IMR-90 (cell line): Measurements from ENCODE around the gene HSPB7. TPM values are rescaled to one million over a fixed set of nuclear protein-coding genes. Genes with fewer than 3 reads are reported as not detected.

Experiments
- ATAC-seq: fragments of 200-7000 bp; cut with Tn5 transposase; 2 replicates; pipeline ENCODE4 v1.9.1; 2020; ENCODE audit warnings: low read depth, mild to moderate bottlenecking, moderate library complexity
- BruUV-seq: library from RNA; stranded (reverse); fragments of 400-500 nt; replicated peaks from 2 replicates; lab custom pipeline; 2021; lab: Mats Ljungman, UMichigan
- CTCF ChIA-PET: fragments of 300-600 bp; formaldehyde crosslinking; extraction: SDS; loops from one replicate; lab custom pipeline; 2021; ENCODE audit warnings: antibody characterized with exemption; lab: Yijun Ruan, JAX
- POLR2A ChIA-PET: fragments of 300-600 bp; sonication (Branson Sonifier 250); formaldehyde crosslinking; loops from one replicate; lab custom pipeline; 2022; ENCODE audit warnings: antibody characterized with exemption; ENCODE audit not compliant: unreplicated experiment; lab: Charles Lee
- DNase-seq: peaks from one replicate; pipeline ENCODE4 v3.0.0; 2013
- H2AFZ ChIP-seq: replicated peaks from 2 replicates; pipeline ENCODE3; 2013; ENCODE audit warnings: low read length, mild to moderate bottlenecking; ENCODE audit not compliant: poor library complexity
- H2AK5ac ChIP-seq: 2 replicates; pipeline ENCODE4 v1.6.1; 2013; ENCODE audit warnings: low read depth, low read length, inconsistent platforms
- H2AK9ac ChIP-seq: replicated peaks from 2 replicates; pipeline ENCODE3; 2013; ENCODE audit warnings: mild to moderate bottlenecking, low read depth, low read length, moderate library complexity; ENCODE audit not compliant: poor library complexity
- H2BK120ac ChIP-seq: 2 replicates; pipeline ENCODE4 v1.6.1; 2013; ENCODE audit warnings: low read depth, low read length, inconsistent platforms
- H2BK15ac ChIP-seq: 3 replicates; pipeline ENCODE4 v1.6.1; 2013; ENCODE audit warnings: low read depth, low read length, inconsistent platforms
- H2BK20ac ChIP-seq: 2 replicates; pipeline ENCODE4 v1.6.1; 2013; ENCODE audit warnings: low read depth, mild to moderate bottlenecking, inconsistent platforms, low read length, moderate library complexity
- H2BK5ac ChIP-seq: 2 replicates; pipeline ENCODE4 v1.6.1; 2013; ENCODE audit warnings: mild to moderate bottlenecking, low read depth, low read length, inconsistent platforms; ENCODE audit not compliant: poor library complexity, severe bottlenecking
- H3K14ac ChIP-seq: replicated peaks from 2 replicates; pipeline ENCODE4 v1.6.1; 2013; ENCODE audit warnings: low read depth, low read length, inconsistent platforms
- H3K18ac ChIP-seq: 2 replicates; pipeline ENCODE4 v1.6.1; 2013; ENCODE audit warnings: low read depth, low read length, control low read depth
- H3K23ac ChIP-seq: 2 replicates; pipeline ENCODE4 v1.6.1; 2013; ENCODE audit warnings: low read depth, low read length, inconsistent platforms
- H3K27ac ChIP-seq: 2 replicates; pipeline ENCODE4 v1.5.1; 2013; ENCODE audit warnings: mild to moderate bottlenecking, control low read depth, low read length; ENCODE audit not compliant: insufficient read depth
- H3K27me3 ChIP-seq: 2 replicates; pipeline ENCODE4 v1.6.1; 2013; ENCODE audit warnings: low read length; ENCODE audit not compliant: control insufficient read depth, insufficient read depth
- H3K36me3 ChIP-seq: 2 replicates; pipeline ENCODE4 v1.6.1; 2013; ENCODE audit warnings: low read length, mixed read lengths; ENCODE audit not compliant: control insufficient read depth, insufficient read depth
- H3K4ac ChIP-seq: 2 replicates; pipeline ENCODE4 v1.6.1; 2013; ENCODE audit warnings: low read depth, low read length, inconsistent platforms
- H3K4me1 ChIP-seq: 2 replicates; pipeline ENCODE4 v1.6.1; 2013; ENCODE audit warnings: low read length, mixed read lengths; ENCODE audit not compliant: control insufficient read depth, insufficient read depth
- H3K4me2 ChIP-seq: 2 replicates; pipeline ENCODE4 v1.6.1; 2013; ENCODE audit warnings: low read depth, mild to moderate bottlenecking, control low read depth, low read length, moderate library complexity
- H3K4me3 ChIP-seq: 2 replicates; pipeline ENCODE4 v1.5.1; 2013; ENCODE audit warnings: low read depth, mild to moderate bottlenecking, control low read depth, low read length, moderate library complexity; ENCODE audit not compliant: insufficient read depth
- H3K56ac ChIP-seq: 2 replicates; pipeline ENCODE4 v1.6.1; 2013; ENCODE audit warnings: low read length, inconsistent platforms; ENCODE audit not compliant: insufficient read depth; ENCODE audit errors: extremely low read depth
- H3K79me1 ChIP-seq, 2 experiments: 2 replicates each; pipeline ENCODE4 v1.6.1; 2013; ENCODE audit warnings: low read length in 2 of 2, inconsistent platforms in 1 of 2, low read depth in 1 of 2
- H3K9ac ChIP-seq: 2 replicates; pipeline ENCODE4 v1.6.1; 2013; ENCODE audit warnings: low read depth, low read length, control low read depth
- H3K9me1 ChIP-seq: 2 replicates; pipeline ENCODE4 v1.6.1; 2013; ENCODE audit warnings: low read length, inconsistent platforms; ENCODE audit not compliant: insufficient read depth
- H3K9me3 ChIP-seq: 2 replicates; pipeline ENCODE4 v1.6.1; 2013; ENCODE audit warnings: low read length; ENCODE audit not compliant: control insufficient read depth, insufficient read depth
- H4K20me1 ChIP-seq: 2 replicates; pipeline ENCODE4 v1.6.1; 2013; ENCODE audit warnings: low read length, inconsistent platforms; ENCODE audit not compliant: insufficient read depth
- H4K5ac ChIP-seq: 2 replicates; pipeline ENCODE4 v1.6.1; 2013; ENCODE audit warnings: mild to moderate bottlenecking, low read depth, low read length, control low read depth
- H4K8ac ChIP-seq, 2 experiments: 2 replicates each; pipeline ENCODE4 v1.6.1; 2013; ENCODE audit warnings: low read depth in 2 of 2, low read length in 2 of 2, control low read depth in 1 of 2, inconsistent platforms in 1 of 2
- H4K91ac ChIP-seq: 2 replicates; pipeline ENCODE4 v1.6.1; 2013; ENCODE audit warnings: low read depth, low read length, inconsistent platforms; ENCODE audit not compliant: insufficient read depth
- CEBPB ChIP-seq: IDR thresholded peaks from 2 replicates; pipeline ENCODE4 v1.6.1; 2012; ENCODE audit warnings: low read depth, low read length, improper control_type of control experiment
- FOS ChIP-seq: fragments of 150-350 bp; IDR thresholded peaks from 2 replicates; pipeline ENCODE4 v1.6.1; 2016; ENCODE audit warnings: low read depth, low read length
- MAFK ChIP-seq: IDR thresholded peaks from 2 replicates; pipeline ENCODE4 v1.6.1; 2012; ENCODE audit warnings: low read depth, low read length, improper control_type of control experiment
- MAZ ChIP-seq: IDR thresholded peaks from 2 replicates; pipeline ENCODE4 v1.6.1; 2012; ENCODE audit warnings: low read depth, mild to moderate bottlenecking, low read length, improper control_type of control experiment, moderate library complexity, borderline replicate concordance
- MXI1 ChIP-seq: IDR thresholded peaks from 2 replicates; pipeline ENCODE4 v1.6.1; 2012; ENCODE audit warnings: low read depth, mild to moderate bottlenecking, low read length, moderate library complexity, borderline replicate concordance
- NFE2L2 ChIP-seq: fragments of 150-350 bp; IDR thresholded peaks from 2 replicates; pipeline ENCODE4 v1.6.1; 2016; ENCODE audit warnings: low read depth, mild to moderate bottlenecking, low read length
- POLR2A ChIP-seq: IDR thresholded peaks from 2 replicates; pipeline ENCODE4 v1.6.1; 2012; ENCODE audit warnings: mild to moderate bottlenecking, low read depth, low read length
- RAD21 ChIP-seq: IDR thresholded peaks from 2 replicates; pipeline ENCODE4 v1.6.1; 2012; ENCODE audit warnings: low read length, improper control_type of control experiment
- RCOR1 ChIP-seq: IDR thresholded peaks from 2 replicates; pipeline ENCODE4 v1.6.1; 2012; ENCODE audit warnings: mild to moderate bottlenecking, low read length, improper control_type of control experiment; ENCODE audit not compliant: insufficient replicate concordance
- RFX5 ChIP-seq: IDR thresholded peaks from 2 replicates; pipeline ENCODE4 v1.8.0; 2012; ENCODE audit warnings: low read depth, mild to moderate bottlenecking, low read length, moderate library complexity
- SMC3 ChIP-seq: fragments of 150-350 bp; IDR thresholded peaks from 2 replicates; pipeline ENCODE4 v1.6.1; 2016; ENCODE audit warnings: low read depth, mild to moderate bottlenecking, antibody characterized with exemption, low read length, moderate library complexity
- WGBS, 2 experiments: methylation state at CpG; one replicate each; pipeline versions ENCODE4 v1.1.5 to v1.1.7; 2013; ENCODE audit warnings: missing lambda C conversion rate in 2 of 2; ENCODE audit not compliant: insufficient read length in 1 of 2; ENCODE audit errors: extremely low coverage in 2 of 2; 5-methylcytosine and 5-hydroxymethylcytosine counted together
- dilution Hi-C: fragments of 300-500 bp; cut with HindIII; formaldehyde crosslinking; loops from one replicate; pipeline ENCODE4 v1.14.3; 2018; ENCODE audit warnings: low sequenced_read_pairs; ENCODE audit not compliant: unreplicated experiment
- in situ Hi-C: fragments of 300-500 bp; cut with MboI; formaldehyde crosslinking; loops from 3 replicates; pipeline ENCODE4 v1.14.3; 2019; ENCODE audit warnings: low sequenced_read_pairs, inconsistent platforms, mixed read lengths
- intact Hi-C: fragments of 100-400 bp; cut with micrococcal nuclease; formaldehyde crosslinking; loops from 2 replicates; pipeline ENCODE4 v1.10.0; 2022
- polyA plus RNA-seq, 3 experiments: library from polyadenylated mRNA; depleted of rRNA; stranded (reverse); fragments of >200 nt; gene quantifications; 2 replicates each; pipeline ENCODE4 v1.2.3, GENCODE V29; 2012; ENCODE audit warnings: low replicate concordance in 1 of 3
- total RNA-seq: library from RNA; depleted of rRNA; stranded (reverse); fragments of >200 nt; gene quantifications from 2 replicates; pipeline ENCODE4 v1.2.3, GENCODE V29; 2012
- TF ChIP-seq, protein P1 (sequence below): fragments of 150-350 bp; IDR thresholded peaks from 2 replicates; pipeline ENCODE4 v1.6.1; 2017; ENCODE audit warnings: mild to moderate bottlenecking, antibody characterized with exemption, low read length, low read depth
- TF ChIP-seq, protein P2 (sequence below): conservative IDR thresholded peaks from 2 replicates; pipeline ENCODE4 v1.5.1; 2012; ENCODE audit warnings: mild to moderate bottlenecking, low read depth, low read length, improper control_type of control experiment

Gene HSPB7
- total and polyA plus RNA-seq, 2 of the 4 experiments (the other 2 are of a cell fraction) = 0.54 to 3.0 TPM

DNA sequence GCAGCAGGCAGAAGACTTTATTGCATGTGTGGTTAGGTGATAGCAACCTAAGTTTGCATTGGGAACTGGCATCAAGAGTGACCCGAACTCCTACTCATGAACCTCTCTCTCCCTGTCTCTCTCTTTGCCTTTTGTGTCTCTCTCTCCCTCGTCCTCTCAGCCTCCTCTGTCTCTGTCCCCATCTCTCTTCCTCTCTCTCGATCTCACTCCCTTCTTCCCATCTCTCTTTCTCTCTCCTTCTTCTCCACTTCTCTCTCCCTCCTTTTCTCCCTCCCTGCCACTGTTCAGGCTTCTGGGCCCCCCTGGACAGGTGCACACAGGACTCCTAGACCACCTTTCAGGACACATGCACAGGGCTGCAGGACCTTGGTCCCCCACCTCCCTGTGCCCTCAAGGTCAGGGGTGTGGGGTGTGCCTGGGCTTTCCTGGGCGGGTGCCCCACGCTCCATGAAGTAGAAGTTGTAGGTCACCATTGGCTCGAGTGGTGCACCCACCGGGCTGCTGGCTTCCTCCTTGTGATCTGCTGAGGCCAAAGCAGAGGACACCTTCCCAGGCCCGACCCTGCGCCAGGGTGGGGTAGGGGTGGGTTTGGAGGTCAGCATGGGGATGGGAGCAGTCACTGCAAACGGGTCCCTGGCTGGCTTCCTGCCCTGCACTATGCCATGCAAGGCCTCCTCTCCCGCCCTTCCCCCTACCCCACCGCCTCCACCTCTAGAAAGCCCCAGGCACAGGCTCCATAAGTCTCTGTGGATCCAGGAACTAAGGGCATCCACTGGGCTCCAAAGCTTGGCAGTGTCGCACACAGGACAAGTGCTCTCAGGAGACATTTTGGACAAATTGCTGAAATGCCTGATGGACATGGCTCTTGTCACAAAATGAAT lies 28.7 kb downstream of the HSPB7 start:
- no peaks in the 10 kb centered on the region; the same call in 1 of the 2 replicates for H3K27me3 ChIP-seq
- CTCF ChIA-PET = no interaction called here
- dilution Hi-C loops (no loop called here), intact Hi-C loops (no loop called here), in situ Hi-C loops (no loop called here)
- H3K14ac ChIP-seq = no peak overlapping the region
- no peak overlapping the region for H2AFZ ChIP-seq
- H2BK120ac ChIP-seq = no peak overlapping the region
- no peaks in the 10 kb centered on the region for H3K36me3 ChIP-seq
- no peak overlapping the region for H4K5ac ChIP-seq
- no peak overlapping the region for H3K4me2 ChIP-seq
- no peaks in the 10 kb centered on the region for H3K9me3 ChIP-seq
- no peak overlapping the region; the same call in 1 of the 2 replicates for H2AK5ac ChIP-seq
- no peak overlapping the region for H3K23ac ChIP-seq
- no peak overlapping the region for H2AK9ac ChIP-seq
- H2BK15ac ChIP-seq = no peak overlapping the region
- H2BK5ac ChIP-seq = no peak overlapping the region
- no peak overlapping the region for H3K4me3 ChIP-seq
- no TSS peak for BruUV-seq
- H4K91ac ChIP-seq = no peak overlapping the region
- H3K18ac ChIP-seq = no peak overlapping the region
- H3K56ac ChIP-seq = no peak overlapping the region
- H3K27ac ChIP-seq = no peak overlapping the region
- H3K4me1 ChIP-seq = no peaks in the 10 kb centered on the region
- TF ChIP-seq SMC3 = no peak
- TF ChIP-seq, protein P1, sequence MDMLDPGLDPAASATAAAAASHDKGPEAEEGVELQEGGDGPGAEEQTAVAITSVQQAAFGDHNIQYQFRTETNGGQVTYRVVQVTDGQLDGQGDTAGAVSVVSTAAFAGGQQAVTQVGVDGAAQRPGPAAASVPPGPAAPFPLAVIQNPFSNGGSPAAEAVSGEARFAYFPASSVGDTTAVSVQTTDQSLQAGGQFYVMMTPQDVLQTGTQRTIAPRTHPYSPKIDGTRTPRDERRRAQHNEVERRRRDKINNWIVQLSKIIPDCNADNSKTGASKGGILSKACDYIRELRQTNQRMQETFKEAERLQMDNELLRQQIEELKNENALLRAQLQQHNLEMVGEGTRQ = no peak
- TF ChIP-seq FOS = no peak
- no peak for TF ChIP-seq RAD21
- TF ChIP-seq CEBPB = no peak
- no peak for TF ChIP-seq MAFK
- no peak for TF ChIP-seq MXI1
- no peak for TF ChIP-seq RCOR1
- no peak for TF ChIP-seq RFX5
- no peak for TF ChIP-seq MAZ
- no peak for TF ChIP-seq NFE2L2
- TF ChIP-seq, protein P2, sequence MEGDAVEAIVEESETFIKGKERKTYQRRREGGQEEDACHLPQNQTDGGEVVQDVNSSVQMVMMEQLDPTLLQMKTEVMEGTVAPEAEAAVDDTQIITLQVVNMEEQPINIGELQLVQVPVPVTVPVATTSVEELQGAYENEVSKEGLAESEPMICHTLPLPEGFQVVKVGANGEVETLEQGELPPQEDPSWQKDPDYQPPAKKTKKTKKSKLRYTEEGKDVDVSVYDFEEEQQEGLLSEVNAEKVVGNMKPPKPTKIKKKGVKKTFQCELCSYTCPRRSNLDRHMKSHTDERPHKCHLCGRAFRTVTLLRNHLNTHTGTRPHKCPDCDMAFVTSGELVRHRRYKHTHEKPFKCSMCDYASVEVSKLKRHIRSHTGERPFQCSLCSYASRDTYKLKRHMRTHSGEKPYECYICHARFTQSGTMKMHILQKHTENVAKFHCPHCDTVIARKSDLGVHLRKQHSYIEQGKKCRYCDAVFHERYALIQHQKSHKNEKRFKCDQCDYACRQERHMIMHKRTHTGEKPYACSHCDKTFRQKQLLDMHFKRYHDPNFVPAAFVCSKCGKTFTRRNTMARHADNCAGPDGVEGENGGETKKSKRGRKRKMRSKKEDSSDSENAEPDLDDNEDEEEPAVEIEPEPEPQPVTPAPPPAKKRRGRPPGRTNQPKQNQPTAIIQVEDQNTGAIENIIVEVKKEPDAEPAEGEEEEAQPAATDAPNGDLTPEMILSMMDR = no peak
- no peak for TF ChIP-seq POLR2A
- DNase-seq = no peak
- no peaks in the 10 kb centered on the region for H3K9me1 ChIP-seq
- ATAC-seq = no peak
- H2BK20ac ChIP-seq = no peak overlapping the region
- no peaks in the 10 kb centered on the region for H3K79me1 ChIP-seq
- POLR2A ChIA-PET = no interaction called here
- no peaks in the 10 kb centered on the region for H4K20me1 ChIP-seq
- H3K4ac ChIP-seq = no peak overlapping the region
- H3K9ac ChIP-seq = no peak overlapping the region
- 88 to 100% methylated on average over 1 of the region's 13 CpGs for WGBS, 2 experiments
- H4K8ac ChIP-seq = no peak overlapping the region
